ENCODE data around the gene SYT2.

- TF ChIP-seq CTCF (IDR thresholded peaks at IDR 0.05) = no peak
- no peak for TF ChIP-seq POLR2A (IDR thresholded peaks at IDR 0.05)
Observed at GRCh38 chr1:202659541-202659940, 50.7 kb downstream of the SYT2 start.

All from Peyer's patch (tissue), 4 donors.